ENCODE results near the gene MASP2.
"Not testable (repeated sequence)": the region's sequence is repeated elsewhere in the genome, so short reads cannot be mapped to it uniquely, and the experiment has no call there.

The MASP2 gene

DNA sequence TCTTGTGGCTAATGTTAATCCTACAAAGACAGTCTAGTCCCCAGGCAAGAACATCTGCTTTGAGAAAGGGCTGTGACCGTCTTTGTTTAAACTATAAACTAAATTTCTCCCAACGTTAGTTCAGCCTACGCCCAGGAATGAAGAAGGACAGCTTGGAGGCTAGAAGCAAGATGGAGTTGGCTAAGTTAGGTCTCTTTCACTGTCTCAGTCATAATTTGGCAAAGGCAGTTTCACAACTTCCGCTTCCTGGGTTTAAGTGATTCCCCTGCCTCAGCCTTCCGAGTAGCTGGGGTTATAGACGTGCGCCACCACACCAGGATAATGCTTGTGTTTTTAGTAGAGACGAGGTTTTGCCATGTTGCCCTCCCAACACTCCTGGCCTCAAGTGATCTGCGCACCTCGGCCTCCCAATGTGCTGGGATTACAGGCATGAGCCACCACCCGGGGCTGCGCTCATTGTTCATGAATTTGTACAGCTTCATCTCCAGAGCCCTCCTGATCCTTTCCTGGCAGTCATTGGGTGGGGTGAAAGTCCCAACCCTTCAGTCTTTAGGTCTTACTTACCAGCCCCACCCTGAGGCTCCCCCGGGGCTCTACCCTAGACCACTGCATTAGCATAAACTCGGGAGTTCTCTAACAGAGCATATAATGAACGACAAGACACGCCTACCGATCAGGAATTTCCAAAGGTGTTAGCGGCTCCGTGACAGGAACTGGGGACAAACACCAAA, 4.9 kb upstream of the MASP2 start:
- DNase-seq, result peak; percentile 61
- Histone ChIP-seq H3K9me3 (ENCODE audit: severe bottlenecking) (no peaks in the 10 kb centered on the region), H3K27ac (peak overlapping the region; percentile 74), H3K36me3 (peaks cover 15% of the 10 kb centered on the region), H3K27me3 (ENCODE audit: insufficient read depth, low read depth, severe bottlenecking) (no peaks in the 10 kb centered on the region), H3K4me3 (ENCODE audit: low read depth, low read length) (peak overlapping the region; percentile 38)
- no peak for TF ChIP-seq CTCF (IDR thresholded peaks at IDR 0.05; ENCODE audit: low read depth, low read length)

- H3K9me3 ChIP-seq (ENCODE audit: severe bottlenecking); H3K27me3 ChIP-seq (ENCODE audit: insufficient read depth, low read depth, severe bottlenecking); DNase-seq; H3K36me3 ChIP-seq: not testable (repeated sequence)
- Histone ChIP-seq H3K4me3 (ENCODE audit: low read depth, low read length) (peak overlapping the region; percentile 38), H3K27ac (peak overlapping the region; percentile 74)
Observed at GRCh38 chr1:11051121-11051520, 4.1 kb upstream of the MASP2 start.

GRCh38 chr1:11046270-11046566, 821 bp downstream of the MASP2 start:
- no peak for DNase-seq
- H3K27me3 ChIP-seq (ENCODE audit: insufficient read depth, low read depth, severe bottlenecking), result no peaks in the 10 kb centered on the region
- no peak overlapping the region for H3K27ac ChIP-seq
- H3K9me3 ChIP-seq (ENCODE audit: severe bottlenecking), result no peaks in the 10 kb centered on the region
- no peak for TF ChIP-seq CTCF (IDR thresholded peaks at IDR 0.05; ENCODE audit: low read depth, low read length)
- H3K4me3 ChIP-seq (ENCODE audit: low read depth, low read length), result no peak overlapping the region
- H3K36me3 ChIP-seq, result no peaks in the 10 kb centered on the region

DNA sequence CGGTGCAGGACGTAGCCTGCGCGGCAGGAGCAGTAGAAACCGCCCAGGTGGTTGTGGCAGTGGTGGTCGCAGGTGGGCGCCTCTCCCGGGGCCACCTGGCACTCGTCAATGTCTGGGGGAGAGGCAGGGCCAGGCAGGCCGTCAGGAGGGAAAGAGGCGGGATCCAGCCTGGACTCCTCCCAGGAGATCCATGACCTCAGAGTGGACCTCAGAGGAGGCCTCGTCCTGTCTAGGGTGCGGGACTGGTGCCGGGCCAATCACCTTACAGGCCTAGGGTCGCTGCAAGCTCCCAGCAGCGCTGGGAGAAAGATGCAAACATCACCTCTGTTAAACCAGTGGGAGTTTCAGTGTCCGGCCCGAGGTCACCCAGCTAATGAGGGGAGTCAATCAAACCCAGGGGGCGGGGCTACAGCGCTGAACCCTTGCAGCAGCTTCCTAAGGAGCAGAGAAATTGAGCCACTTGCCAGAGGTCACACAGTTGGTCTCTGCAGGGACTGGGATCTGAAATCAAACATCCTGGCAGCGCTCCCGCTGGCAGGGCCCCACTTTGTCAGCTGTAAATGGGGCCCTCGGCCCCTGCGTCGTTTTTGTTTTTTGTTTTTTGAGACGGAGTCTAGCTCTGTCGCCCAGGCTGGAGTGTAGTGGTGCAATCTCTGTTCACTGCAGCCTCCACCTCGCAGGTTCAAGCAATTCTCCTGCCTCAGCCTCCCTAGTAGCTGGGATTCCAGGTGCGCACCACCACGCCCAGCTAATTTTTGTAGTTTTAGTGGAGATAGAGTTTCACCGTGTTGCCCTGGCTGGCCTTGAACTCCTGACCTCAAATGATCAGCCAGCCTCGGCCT, 1.4 kb downstream of the MASP2 start:
- no peak for TF ChIP-seq CTCF (IDR thresholded peaks at IDR 0.05; ENCODE audit: low read depth, low read length)
- no peak overlapping the region for H3K4me3 ChIP-seq (ENCODE audit: low read depth, low read length)
- H3K27me3 ChIP-seq (ENCODE audit: insufficient read depth, low read depth, severe bottlenecking), result no peaks in the 10 kb centered on the region
- no peak for DNase-seq
- H3K36me3 ChIP-seq, result no peaks in the 10 kb centered on the region
- no peaks in the 10 kb centered on the region for H3K9me3 ChIP-seq (ENCODE audit: severe bottlenecking)
- H3K27ac ChIP-seq, result no peak overlapping the region

- no peaks in the 10 kb centered on the region for H3K9me3 ChIP-seq (ENCODE audit: severe bottlenecking)
- DNase-seq, result no peak
- H3K4me3 ChIP-seq (ENCODE audit: low read depth, low read length), result no peak overlapping the region
- no peak overlapping the region for H3K27ac ChIP-seq
- no peaks in the 10 kb centered on the region for H3K27me3 ChIP-seq (ENCODE audit: insufficient read depth, low read depth, severe bottlenecking)
- H3K36me3 ChIP-seq, result no peaks in the 10 kb centered on the region
- TF ChIP-seq CTCF (IDR thresholded peaks at IDR 0.05; ENCODE audit: low read depth, low read length), result no peak
Observed at GRCh38 chr1:11044849-11045427, 2.1 kb downstream of the MASP2 start.

GRCh38 chr1:11044086-11044848, 2.8 kb downstream of the MASP2 start:
- Histone ChIP-seq H3K36me3 (no peaks in the 10 kb centered on the region), H3K27ac (no peak overlapping the region), H3K4me3 (ENCODE audit: low read depth, low read length) (no peak overlapping the region), H3K9me3 (ENCODE audit: severe bottlenecking) (no peaks in the 10 kb centered on the region), H3K27me3 (ENCODE audit: insufficient read depth, low read depth, severe bottlenecking) (no peaks in the 10 kb centered on the region)
- DNase-seq, result no peak
- no peak for TF ChIP-seq CTCF (IDR thresholded peaks at IDR 0.05; ENCODE audit: low read depth, low read length)
